ENCODE measurements around the gene CDRT4.
A peak's percentile ranks its signal among the peaks of the same experiment; 100 is the strongest.

The CDRT4 gene

GRCh38 chr17:15492186-15492585 lies 24.8 kb upstream of the CDRT4 start:
- no peak for DNase-seq

GRCh38 chr17:15490634-15491261 lies 23.3 kb upstream of the CDRT4 start:
- DNase-seq = no peak

- DNase-seq = no peak
Measured at GRCh38 chr17:15488557-15488956, 21.1 kb upstream of the CDRT4 start.

- no peak for DNase-seq
Measured at GRCh38 chr17:15485045-15485444, 17.6 kb upstream of the CDRT4 start.

GRCh38 chr17:15483431-15483830 lies 16.0 kb upstream of the CDRT4 start:
- no peak for DNase-seq

GRCh38 chr17:15482476-15482875 lies 15.1 kb upstream of the CDRT4 start:
- no peak for DNase-seq

GRCh38 chr17:15481481-15481880 lies 14.1 kb upstream of the CDRT4 start:
- no peak for DNase-seq

GRCh38 chr17:15480204-15480603 lies 12.8 kb upstream of the CDRT4 start:
- peak; percentile 28 for DNase-seq

- no peak for DNase-seq
Measured at GRCh38 chr17:15479703-15480102, 12.3 kb upstream of the CDRT4 start.

GRCh38 chr17:15478845-15479244 lies 11.4 kb upstream of the CDRT4 start:
- DNase-seq = no peak

GRCh38 chr17:15475631-15476354 lies 8.4 kb upstream of the CDRT4 start:
- no peak for DNase-seq

GRCh38 chr17:15472891-15473290 lies 5.5 kb upstream of the CDRT4 start:
- DNase-seq = no peak

- no peak for DNase-seq
Measured at GRCh38 chr17:15470536-15470935, 3.1 kb upstream of the CDRT4 start.

- no peak for DNase-seq
Measured at GRCh38 chr17:15469260-15469659, 1.8 kb upstream of the CDRT4 start.

GRCh38 chr17:15468126-15468525 lies 705 bp upstream of the CDRT4 start:
- DNase-seq = no peak

- DNase-seq = no peak
Measured at GRCh38 chr17:15466131-15466530, 1.3 kb downstream of the CDRT4 start.

GRCh38 chr17:15465045-15465701 lies 2.2 kb downstream of the CDRT4 start:
- no peak for DNase-seq

- no peak for DNase-seq
Measured at GRCh38 chr17:15464231-15464985, 3.0 kb downstream of the CDRT4 start.

GRCh38 chr17:15462976-15463772 lies 4.2 kb downstream of the CDRT4 start:
- DNase-seq = no peak

GRCh38 chr17:15457723-15458094 lies 9.7 kb downstream of the CDRT4 start:
- no peak for DNase-seq

- peak; percentile 57 for DNase-seq
Measured at GRCh38 chr17:15456972-15457722, 10.3 kb downstream of the CDRT4 start.

- DNase-seq = no peak
Measured at GRCh38 chr17:15456496-15456895, 10.9 kb downstream of the CDRT4 start.

Measured in DMS79 treated with DMSO at 0.1 percent for 48 hours (cell line).